ENCODE measurements around the gene ZFP69B.
"Not testable (repeated sequence)": the region's sequence is repeated elsewhere in the genome, so short reads cannot be mapped to it uniquely, and the experiment has no call there.

The ZFP69B gene

DNA sequence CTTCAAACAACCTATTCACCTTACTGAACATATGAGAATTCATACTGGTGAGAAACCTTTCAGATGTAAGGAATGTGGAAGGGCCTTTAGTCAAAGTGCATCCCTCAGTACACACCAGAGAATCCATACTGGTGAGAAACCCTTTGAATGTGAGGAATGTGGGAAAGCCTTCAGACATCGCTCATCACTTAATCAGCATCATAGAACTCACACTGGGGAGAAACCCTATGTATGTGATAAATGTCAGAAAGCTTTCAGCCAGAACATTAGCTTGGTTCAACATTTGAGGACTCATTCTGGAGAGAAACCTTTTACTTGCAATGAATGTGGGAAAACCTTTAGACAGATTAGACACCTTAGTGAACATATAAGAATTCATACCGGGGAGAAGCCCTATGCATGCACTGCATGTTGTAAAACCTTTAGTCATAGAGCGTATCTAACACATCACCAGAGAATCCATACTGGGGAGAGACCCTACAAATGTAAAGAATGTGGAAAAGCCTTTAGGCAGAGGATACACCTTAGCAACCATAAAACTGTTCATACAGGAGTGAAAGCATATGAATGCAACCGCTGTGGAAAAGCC, 45.1 kb downstream of the ZFP69B start:
- H3K4me1 ChIP-seq (ENCODE audit: control insufficient read depth, insufficient read depth, low read length) = no peaks in the 10 kb centered on the region
- no peak overlapping the region for H3K27ac ChIP-seq (ENCODE audit: extremely low read depth, low read depth, low read length)
- peaks cover 0 to 74% of the 10 kb centered on the region in 2 experiments for H3K36me3 ChIP-seq (ENCODE audit: control insufficient read depth in 2 of 2, insufficient read depth in 1 of 2, low read length in 2 of 2)
- ChIA-PET CTCF (no interaction called here), POLR2A (no interaction called here)
- TF ChIP-seq, protein P1, sequence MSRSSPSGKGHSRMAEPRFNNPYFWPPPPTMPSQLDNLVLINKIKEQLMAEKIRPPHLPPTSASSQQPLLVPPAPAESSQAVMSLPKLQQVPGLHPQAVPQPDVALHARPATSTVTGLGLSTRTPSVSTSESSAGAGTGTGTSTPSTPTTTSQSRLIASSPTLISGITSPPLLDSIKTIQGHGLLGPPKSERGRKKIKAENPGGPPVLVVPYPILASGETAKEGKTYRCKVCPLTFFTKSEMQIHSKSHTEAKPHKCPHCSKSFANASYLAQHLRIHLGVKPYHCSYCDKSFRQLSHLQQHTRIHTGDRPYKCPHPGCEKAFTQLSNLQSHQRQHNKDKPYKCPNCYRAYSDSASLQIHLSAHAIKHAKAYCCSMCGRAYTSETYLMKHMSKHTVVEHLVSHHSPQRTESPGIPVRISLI (tag by site-specific recombination; IDR thresholded peaks at IDR 0.05) = no peak
- TF ChIP-seq ZNF777 (tag by site-specific recombination; IDR thresholded peaks at IDR 0.05; ENCODE audit: borderline replicate concordance) (no peak), ZNF654 (tag by site-specific recombination; IDR thresholded peaks at IDR 0.05; ENCODE audit: low read depth) (no peak), SETDB1 (IDR thresholded peaks at IDR 0.05; ENCODE audit: insufficient read length, low read length) (peak; percentile 100), TRIM28 (IDR thresholded peaks at IDR 0.05; ENCODE audit: borderline replicate concordance, low read length) (peak; percentile 99), SP3 (tag by site-specific recombination; IDR thresholded peaks at IDR 0.05) (no peak), ZNF23 (tag by site-specific recombination; IDR thresholded peaks at IDR 0.05; ENCODE audit: borderline replicate concordance) (no peak), ZNF274 (IDR thresholded peaks at IDR 0.05; ENCODE audit: low read length) (no peak), ZNF274 (tag by site-specific recombination; IDR thresholded peaks at IDR 0.05; ENCODE audit: borderline replicate concordance) (peak; percentile 96), ZNF792 (tag by site-specific recombination; IDR thresholded peaks at IDR 0.05) (no peak)
- TF ChIP-seq, protein P2, sequence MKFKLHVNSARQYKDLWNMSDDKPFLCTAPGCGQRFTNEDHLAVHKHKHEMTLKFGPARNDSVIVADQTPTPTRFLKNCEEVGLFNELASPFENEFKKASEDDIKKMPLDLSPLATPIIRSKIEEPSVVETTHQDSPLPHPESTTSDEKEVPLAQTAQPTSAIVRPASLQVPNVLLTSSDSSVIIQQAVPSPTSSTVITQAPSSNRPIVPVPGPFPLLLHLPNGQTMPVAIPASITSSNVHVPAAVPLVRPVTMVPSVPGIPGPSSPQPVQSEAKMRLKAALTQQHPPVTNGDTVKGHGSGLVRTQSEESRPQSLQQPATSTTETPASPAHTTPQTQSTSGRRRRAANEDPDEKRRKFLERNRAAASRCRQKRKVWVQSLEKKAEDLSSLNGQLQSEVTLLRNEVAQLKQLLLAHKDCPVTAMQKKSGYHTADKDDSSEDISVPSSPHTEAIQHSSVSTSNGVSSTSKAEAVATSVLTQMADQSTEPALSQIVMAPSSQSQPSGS (tag by site-specific recombination; IDR thresholded peaks at IDR 0.05; ENCODE audit: low read depth) = no peak
- H3K4me3 ChIP-seq (ENCODE audit: low read depth, low read length) = no peak overlapping the region
- H3K9me3 ChIP-seq (ENCODE audit: control insufficient read depth, insufficient read depth, low read depth, low read length) = peaks cover 2% of the 10 kb centered on the region; the same call in 1 of the 2 replicates

- CTCF ChIA-PET; H3K9me3 ChIP-seq (ENCODE audit: control insufficient read depth, insufficient read depth, low read depth, low read length); H3K27ac ChIP-seq (ENCODE audit: extremely low read depth, low read depth, low read length); H3K4me3 ChIP-seq (ENCODE audit: low read depth, low read length); H3K4me1 ChIP-seq (ENCODE audit: control insufficient read depth, insufficient read depth, low read length): not testable (repeated sequence)
- POLR2A ChIA-PET = interaction anchor here (1.1 kb wide), 1 partner anchor 160 kb away, joined by 3 read pairs; no protein-coding TSS in a partner anchor
- H3K36me3 ChIP-seq (ENCODE audit: control insufficient read depth in 2 of 2, insufficient read depth in 1 of 2, low read length in 2 of 2) = peaks cover 0 to 19% of the 10 kb centered on the region in 2 experiments; a peak in 2 of 3 replicates
Measured at GRCh38 chr1:40502651-40503050, 52.4 kb downstream of the ZFP69B start.

- POLR2A ChIA-PET = interaction anchor here (0.7 to 2.2 kb wide), 7 partner anchors 9 to 472 kb away, joined by 3 to 17 read pairs (median 3); partner anchors contain the start of genes ZFP69, ZFP69B and ZNF684
Measured at GRCh38 chr1:40507973-40508372, 57.7 kb downstream of the ZFP69B start.

More at GRCh38 chr1:40507973-40508372, 57.7 kb downstream of the ZFP69B start:
- CTCF ChIA-PET = interaction anchor here (1.6 kb wide), 1 partner anchor 24 kb away, joined by 4 read pairs; no protein-coding TSS in a partner anchor
- no peaks in the 10 kb centered on the region; the same call in 1 of the 2 replicates for H3K9me3 ChIP-seq (ENCODE audit: control insufficient read depth, insufficient read depth, low read depth, low read length)
- TF ChIP-seq, protein P3, sequence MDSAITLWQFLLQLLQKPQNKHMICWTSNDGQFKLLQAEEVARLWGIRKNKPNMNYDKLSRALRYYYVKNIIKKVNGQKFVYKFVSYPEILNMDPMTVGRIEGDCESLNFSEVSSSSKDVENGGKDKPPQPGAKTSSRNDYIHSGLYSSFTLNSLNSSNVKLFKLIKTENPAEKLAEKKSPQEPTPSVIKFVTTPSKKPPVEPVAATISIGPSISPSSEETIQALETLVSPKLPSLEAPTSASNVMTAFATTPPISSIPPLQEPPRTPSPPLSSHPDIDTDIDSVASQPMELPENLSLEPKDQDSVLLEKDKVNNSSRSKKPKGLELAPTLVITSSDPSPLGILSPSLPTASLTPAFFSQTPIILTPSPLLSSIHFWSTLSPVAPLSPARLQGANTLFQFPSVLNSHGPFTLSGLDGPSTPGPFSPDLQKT (IDR thresholded peaks at IDR 0.05; ENCODE audit: borderline replicate concordance, low read depth, low read length) = no peak
- TF ChIP-seq ZNF138 (tag by site-specific recombination; IDR thresholded peaks at IDR 0.05; ENCODE audit: borderline replicate concordance) (no peak), ZNF335 (tag by site-specific recombination; conservative IDR thresholded peaks at IDR 0.05) (no peak), ZNF629 (tag by site-specific recombination; IDR thresholded peaks at IDR 0.05) (no peak), ZNF366 (tag by site-specific recombination; conservative IDR thresholded peaks at IDR 0.05) (no peak)
- no peaks in the 10 kb centered on the region for H3K4me1 ChIP-seq (ENCODE audit: control insufficient read depth, insufficient read depth, low read length)
- H3K27ac ChIP-seq (ENCODE audit: extremely low read depth, low read depth, low read length) = peak overlapping the region; percentile 26; the same call in 1 of the 2 replicates
- H3K4me3 ChIP-seq (ENCODE audit: low read depth, low read length) = peak overlapping the region; percentile 69
- H3K36me3 ChIP-seq (ENCODE audit: control insufficient read depth in 2 of 2, insufficient read depth in 1 of 2, low read length in 2 of 2) = peaks cover 0 to 33% of the 10 kb centered on the region in 2 experiments; a peak in 2 of 3 replicates
